NCI-H2029 (cell line): ENCODE results near the gene IGFBPL1.
"Not testable (repeated sequence)": the region's sequence is repeated elsewhere in the genome, so short reads cannot be mapped to it uniquely, and the experiment has no call there.

Source experiments
- DNase-seq: peaks from one replicate; lab custom pipeline; 2025; lab: John Stamatoyannopoulos, UW

IGFBPL1 gene, protein sequence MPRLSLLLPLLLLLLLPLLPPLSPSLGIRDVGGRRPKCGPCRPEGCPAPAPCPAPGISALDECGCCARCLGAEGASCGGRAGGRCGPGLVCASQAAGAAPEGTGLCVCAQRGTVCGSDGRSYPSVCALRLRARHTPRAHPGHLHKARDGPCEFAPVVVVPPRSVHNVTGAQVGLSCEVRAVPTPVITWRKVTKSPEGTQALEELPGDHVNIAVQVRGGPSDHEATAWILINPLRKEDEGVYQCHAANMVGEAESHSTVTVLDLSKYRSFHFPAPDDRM

DNA sequence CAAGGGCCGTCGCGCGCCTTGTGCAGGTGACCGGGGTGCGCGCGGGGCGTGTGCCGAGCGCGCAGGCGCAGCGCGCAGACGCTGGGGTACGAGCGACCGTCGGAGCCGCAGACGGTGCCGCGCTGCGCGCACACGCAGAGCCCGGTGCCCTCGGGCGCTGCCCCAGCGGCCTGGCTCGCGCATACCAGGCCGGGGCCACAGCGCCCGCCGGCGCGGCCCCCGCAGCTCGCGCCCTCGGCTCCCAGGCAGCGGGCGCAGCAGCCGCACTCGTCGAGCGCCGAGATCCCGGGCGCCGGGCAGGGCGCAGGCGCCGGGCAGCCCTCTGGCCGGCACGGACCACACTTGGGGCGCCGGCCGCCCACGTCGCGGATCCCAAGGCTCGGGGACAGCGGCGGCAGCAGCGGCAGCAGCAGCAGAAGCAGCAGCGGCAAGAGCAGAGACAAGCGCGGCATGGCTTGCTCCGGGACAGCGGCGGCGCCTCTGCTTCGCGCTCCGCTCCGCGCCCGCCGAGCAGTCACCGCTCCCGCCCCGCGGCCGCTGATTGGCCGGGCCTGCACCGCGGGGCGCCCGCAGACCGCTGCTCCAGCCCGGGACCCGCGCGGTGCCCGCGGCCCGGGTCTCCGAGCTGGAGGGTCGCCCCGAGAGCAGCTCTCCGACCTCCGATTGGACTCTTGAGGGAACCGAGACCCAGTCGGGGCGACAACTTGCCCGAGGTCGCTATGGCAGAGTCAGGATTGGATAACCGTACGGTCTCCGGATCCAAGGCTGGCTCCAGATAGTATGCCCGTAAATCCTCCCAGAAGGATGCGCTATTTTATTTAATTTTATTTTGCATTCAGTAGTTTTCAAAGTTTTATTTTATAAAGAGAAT, at the start of gene IGFBPL1:
TSS of gene IGFBPL1 (minus strand) at position 482 of the 871 bp plus-strand sequence. CDS start at position 452, 30 bp downstream.
- DNase-seq, result peak; percentile 72

DNA sequence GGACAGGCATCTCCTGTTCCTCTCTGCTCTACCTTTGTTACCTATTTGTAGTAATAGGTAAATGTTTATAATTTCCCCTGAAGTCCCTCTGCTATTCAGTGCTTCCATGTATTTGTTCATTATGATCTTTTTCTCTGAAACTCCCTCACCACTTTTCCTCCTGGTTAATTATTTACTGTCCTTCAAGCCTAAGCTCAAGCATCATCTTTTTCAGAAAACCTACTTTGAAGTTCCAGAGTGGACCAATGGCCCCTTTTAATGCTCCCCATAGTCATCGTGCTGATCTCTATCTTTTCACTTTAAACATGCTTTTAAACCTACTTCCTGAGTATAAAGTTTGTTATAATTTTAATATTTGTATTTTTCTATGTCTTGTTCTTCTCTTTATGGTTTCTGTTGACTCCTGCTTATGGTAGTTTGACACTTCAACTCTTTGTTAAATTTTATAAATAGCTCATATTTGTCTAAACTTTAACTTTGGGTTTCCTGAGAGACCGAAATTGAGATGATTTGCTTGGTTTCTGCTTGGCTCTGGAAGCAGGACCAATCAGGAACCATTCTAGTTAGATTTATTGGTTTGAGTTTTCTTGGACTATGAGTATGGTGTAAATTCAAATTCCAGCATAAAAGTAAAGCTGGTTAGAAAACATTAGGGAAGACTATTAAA, 48.5 kb upstream of the IGFBPL1 start:
- not testable (repeated sequence) for DNase-seq

GRCh38 chr9:38467404-38467803, 43.1 kb upstream of the IGFBPL1 start:
- no peak for DNase-seq

GRCh38 chr9:38453835-38454234, 29.6 kb upstream of the IGFBPL1 start:
- no peak for DNase-seq

DNA sequence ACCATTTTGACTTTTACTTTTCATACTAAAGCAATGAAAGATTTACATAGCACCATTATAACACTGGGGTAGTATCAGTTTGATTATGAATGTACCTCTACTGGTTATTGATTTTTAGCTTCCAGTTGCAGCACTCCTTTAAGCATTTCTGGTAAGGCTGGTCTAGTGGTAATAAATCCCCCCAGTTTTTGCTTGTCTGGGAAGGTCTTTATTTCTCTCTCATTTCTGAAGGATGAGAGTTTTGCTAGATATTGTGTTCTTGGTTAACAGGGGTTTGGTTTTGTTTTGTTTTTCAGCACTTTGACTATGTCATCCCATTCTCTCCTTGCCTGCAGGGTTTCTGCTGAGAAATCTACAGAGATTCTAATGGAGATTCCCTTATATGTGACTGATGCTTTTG, 26.9 kb upstream of the IGFBPL1 start:
- no peak for DNase-seq

GRCh38 chr9:38447703-38448102, 23.4 kb upstream of the IGFBPL1 start:
- no peak for DNase-seq

- DNase-seq, result no peak
Observed at GRCh38 chr9:38445154-38446043, 21.1 kb upstream of the IGFBPL1 start.

GRCh38 chr9:38443597-38443996, 19.3 kb upstream of the IGFBPL1 start:
- no peak for DNase-seq

DNA sequence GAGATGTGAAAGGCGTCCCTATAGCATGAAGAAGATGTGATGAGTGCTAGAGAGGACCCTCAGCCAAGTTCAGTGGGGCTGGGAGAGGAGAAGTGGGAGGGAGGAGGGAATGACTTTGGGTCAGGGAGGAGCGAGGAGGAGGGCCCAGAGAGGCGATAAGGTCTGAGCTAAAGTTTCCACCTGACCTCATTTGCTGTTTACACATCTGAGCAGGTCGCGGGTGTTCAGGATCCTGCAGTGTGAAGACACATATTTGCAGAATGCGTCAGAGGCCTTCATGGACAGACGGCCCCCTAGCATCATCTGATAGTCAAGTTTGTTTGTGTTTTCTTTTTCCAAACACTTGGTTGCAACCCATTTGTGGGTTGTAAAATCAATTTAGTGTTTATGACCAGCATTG, 18.9 kb upstream of the IGFBPL1 start:
- no peak for DNase-seq

- no peak for DNase-seq
Observed at GRCh38 chr9:38442473-38443096, 18.3 kb upstream of the IGFBPL1 start.

DNA sequence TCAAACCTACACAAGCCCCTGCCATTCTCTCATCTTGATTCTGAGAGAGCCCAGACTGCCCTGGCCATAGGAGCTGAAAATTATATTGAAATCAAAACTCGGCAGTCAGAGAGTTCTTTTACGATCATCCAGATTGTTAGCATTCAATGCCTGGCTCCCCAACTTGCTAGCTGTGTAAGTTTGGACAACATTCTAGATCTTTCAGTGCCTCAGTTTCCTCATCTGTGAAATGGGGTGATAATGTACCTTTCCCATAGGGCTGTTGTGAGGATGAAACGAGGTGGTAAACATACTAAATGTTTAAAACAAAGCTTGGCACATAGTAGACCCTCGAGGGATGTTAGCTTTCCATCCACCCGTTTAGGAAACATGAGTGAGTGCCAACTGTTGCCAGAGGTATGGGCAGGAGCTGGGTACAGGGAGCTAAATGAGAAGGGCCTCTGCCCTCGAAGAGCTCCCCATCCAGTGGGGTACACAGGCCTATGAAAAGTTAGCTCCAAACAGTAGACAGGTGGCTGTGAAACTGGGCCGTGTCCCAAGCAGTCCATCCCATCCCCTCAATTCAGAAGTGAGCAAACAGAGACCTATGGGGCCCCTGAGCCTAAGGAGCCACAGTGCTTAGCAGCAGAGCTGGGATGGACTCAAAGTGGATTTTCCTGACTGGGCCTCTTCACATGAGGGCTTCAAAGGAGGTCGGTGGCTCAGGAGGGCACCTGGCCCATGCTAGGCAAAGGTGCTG, 17.3 kb upstream of the IGFBPL1 start:
- no peak for DNase-seq

DNA sequence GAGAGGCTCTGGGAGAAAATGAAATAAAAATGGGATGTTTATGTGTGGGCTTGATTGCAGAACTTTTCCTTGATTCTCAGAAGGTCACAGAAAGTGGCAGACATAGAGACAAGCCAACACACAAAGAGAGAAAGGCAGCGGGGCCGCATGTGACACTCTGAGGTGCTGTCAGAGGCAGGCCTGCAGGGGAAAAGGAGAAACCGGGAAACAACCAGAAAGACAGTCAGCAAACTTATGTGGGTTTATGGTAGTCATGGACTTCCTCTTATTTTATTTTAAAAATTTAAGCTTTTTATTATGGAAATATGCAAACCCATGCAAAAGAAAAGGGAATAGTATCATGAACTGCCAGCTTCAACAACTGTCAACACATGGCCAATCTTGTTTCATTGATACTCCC, 16.3 kb upstream of the IGFBPL1 start:
- DNase-seq, result no peak

DNA sequence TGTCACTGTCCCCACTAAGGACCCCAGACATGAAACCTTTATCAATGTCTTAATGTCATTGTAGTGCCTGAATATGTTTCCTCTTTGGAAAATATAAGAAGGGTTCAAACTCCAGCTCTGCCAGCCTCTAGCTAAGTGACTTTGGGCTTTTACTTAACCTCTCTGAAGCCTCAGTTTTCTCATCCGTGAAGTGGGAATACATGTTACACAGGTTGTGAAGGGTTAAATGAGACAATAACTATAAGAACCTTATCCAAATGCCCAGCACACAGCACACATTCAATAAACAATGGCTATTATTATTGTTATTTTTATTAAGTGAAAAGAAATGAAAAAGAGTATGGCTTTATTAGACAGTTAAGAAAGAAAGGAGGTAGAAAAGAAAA, 15.7 kb upstream of the IGFBPL1 start:
- no peak for DNase-seq

DNA sequence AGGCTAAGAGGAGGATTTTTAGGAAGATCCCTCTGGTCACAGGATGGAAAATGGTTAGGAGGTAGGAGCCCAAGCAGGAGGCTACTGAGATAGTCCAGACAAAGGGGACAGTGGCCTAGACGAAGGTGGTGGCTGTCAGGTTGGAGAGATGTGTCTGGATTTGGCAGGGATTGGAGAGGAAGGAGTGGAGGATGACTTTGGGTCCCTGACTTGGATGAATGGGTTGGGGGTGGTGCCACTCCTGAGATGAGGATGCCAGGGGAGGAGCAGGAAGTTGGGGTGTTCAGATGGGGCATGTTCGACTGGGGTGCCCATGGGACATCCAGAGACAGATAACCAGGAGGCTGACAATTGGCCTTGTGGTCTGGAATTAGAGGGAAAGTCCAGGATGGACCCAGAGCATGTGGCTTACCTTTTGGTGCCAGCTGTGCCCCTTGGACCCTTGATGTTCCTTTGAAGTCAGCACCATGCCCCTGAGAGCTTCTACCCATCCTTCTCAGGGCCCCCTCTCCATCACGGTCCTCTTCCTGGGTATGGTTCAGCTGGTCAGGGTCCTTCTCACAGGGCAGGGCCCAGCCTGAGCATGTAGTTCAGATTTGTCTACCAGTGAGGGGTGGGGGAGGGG, 15.1 kb upstream of the IGFBPL1 start:
- DNase-seq, result no peak

- DNase-seq, result peak; percentile 1
Observed at GRCh38 chr9:38437193-38437823, 13.1 kb upstream of the IGFBPL1 start.

GRCh38 chr9:38436708-38437107, 12.5 kb upstream of the IGFBPL1 start:
- DNase-seq, result no peak

DNA sequence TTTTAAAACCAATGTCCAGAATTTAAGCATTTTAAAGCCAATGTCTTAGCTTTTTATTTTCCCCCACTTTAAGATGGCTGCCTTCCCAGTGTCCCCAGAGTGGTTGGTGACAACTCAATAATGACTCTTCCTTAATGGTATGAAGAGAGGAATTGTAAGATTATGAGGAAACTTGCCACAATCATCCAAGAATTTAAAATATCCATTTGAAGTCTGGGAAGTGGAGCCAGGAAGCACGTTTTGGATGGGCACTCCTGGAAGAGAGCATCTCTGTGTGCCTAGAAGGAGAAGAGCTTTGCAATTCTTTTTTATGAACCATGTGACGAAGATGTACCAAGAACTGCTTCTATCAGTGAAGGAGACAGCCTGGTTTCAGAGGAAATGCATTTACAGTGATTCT, 11.3 kb upstream of the IGFBPL1 start:
- no peak for DNase-seq

- no peak for DNase-seq
Observed at GRCh38 chr9:38434853-38435252, 10.6 kb upstream of the IGFBPL1 start.

DNA sequence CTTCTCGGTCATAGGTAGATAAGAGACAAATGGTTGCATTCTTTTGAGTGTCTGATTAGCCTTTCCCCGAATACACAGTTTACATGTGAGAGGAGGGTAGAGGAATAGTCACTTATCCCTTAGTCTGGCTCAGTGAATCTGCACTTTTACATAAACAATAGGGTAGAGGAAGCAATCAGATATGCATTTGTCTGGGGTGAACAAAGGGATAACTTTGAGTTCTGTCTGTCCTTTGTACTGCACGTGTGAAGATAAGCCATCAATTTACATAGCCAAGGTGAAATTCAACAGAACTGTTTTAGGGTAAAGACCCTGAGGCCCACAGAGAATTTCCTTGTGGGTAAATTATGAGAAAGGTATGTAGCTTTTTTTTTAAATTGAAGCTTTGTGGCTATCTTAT, 10.1 kb upstream of the IGFBPL1 start:
- no peak for DNase-seq
